SU-DHL-6 (cell line): Measurements from ENCODE around the gene CST9.
"Not testable (repeated sequence)": the region's sequence is repeated elsewhere in the genome, so short reads cannot be mapped to it uniquely, and the experiment has no call there.

ENCODE experiments used
- EZH2phosphoT487 ChIP-seq: fragments of 200-600 bp; sonication (generic), shearing (Covaris generic); conservative IDR thresholded peaks from 2 replicates; pipeline ENCODE4 v1.6.1; 2018; ENCODE audit warnings: mild to moderate bottlenecking, antibody characterized with exemption, low read length, moderate library complexity, mixed read lengths
- TF ChIP-seq, protein P1 (sequence below): fragments of 200-600 bp; sonication (generic); IDR thresholded peaks from one replicate; pipeline ENCODE4 v1.5.1; 2017; ENCODE audit warnings: antibody characterized with exemption, mild to moderate bottlenecking, low read length, moderate library complexity; ENCODE audit not compliant: insufficient read depth, poor library complexity, severe bottlenecking

DNA sequence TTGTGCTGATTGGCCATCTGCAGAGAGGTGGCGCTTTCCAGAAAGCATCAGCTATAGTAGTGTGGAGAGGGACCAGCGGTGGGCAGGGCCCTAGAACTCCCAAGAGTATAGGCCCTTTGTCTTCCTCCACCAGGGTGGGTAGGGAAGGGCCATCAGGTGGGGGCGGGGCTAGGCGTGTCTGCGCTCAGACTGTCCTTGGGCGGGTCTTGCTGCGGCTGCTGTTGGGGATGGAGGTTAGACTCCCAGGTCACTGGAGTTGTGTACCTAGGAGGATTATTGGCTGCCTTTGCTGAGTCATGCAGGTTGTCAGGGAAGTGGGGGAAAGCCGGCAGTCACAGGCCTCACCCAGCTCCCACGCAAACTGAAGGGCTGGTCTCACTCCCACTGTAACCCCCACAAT lies 23.9 kb downstream of the CST9 start:
- TF ChIP-seq, protein P1, sequence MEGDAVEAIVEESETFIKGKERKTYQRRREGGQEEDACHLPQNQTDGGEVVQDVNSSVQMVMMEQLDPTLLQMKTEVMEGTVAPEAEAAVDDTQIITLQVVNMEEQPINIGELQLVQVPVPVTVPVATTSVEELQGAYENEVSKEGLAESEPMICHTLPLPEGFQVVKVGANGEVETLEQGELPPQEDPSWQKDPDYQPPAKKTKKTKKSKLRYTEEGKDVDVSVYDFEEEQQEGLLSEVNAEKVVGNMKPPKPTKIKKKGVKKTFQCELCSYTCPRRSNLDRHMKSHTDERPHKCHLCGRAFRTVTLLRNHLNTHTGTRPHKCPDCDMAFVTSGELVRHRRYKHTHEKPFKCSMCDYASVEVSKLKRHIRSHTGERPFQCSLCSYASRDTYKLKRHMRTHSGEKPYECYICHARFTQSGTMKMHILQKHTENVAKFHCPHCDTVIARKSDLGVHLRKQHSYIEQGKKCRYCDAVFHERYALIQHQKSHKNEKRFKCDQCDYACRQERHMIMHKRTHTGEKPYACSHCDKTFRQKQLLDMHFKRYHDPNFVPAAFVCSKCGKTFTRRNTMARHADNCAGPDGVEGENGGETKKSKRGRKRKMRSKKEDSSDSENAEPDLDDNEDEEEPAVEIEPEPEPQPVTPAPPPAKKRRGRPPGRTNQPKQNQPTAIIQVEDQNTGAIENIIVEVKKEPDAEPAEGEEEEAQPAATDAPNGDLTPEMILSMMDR, result not testable (repeated sequence)
- TF ChIP-seq EZH2phosphoT487, result not testable (repeated sequence)
